NCI-H2227 (cell line): ENCODE measurements around the gene COX20.
"Not testable (repeated sequence)": the region's sequence is repeated elsewhere in the genome, so short reads cannot be mapped to it uniquely, and the experiment has no call there.

Source experiments
- DNase-seq: peaks from one replicate; lab custom pipeline; 2025; ENCODE audit not compliant: unreplicated experiment; lab: John Stamatoyannopoulos, UW

Gene COX20

GRCh38 chr1:244835276-244836134, at the start of gene COX20:
Gene COX20 (plus strand): TSS chr1:244835658. CDS start chr1:244835715, 57 bp downstream.
- peak; percentile 97 for DNase-seq

GRCh38 chr1:244788493-244789275, 46.8 kb upstream of the COX20 start:
- DNase-seq = no peak

GRCh38 chr1:244789276-244789580, 46.2 kb upstream of the COX20 start:
- DNase-seq = no peak

GRCh38 chr1:244789731-244790130, 45.7 kb upstream of the COX20 start:
- no peak for DNase-seq

- no peak for DNase-seq
Measured at GRCh38 chr1:244791061-244791460, 44.4 kb upstream of the COX20 start.

GRCh38 chr1:244792188-244792850, 43.1 kb upstream of the COX20 start:
- DNase-seq = no peak

GRCh38 chr1:244794071-244794470, 41.4 kb upstream of the COX20 start:
- DNase-seq = no peak

- DNase-seq = not testable (repeated sequence)
Measured at GRCh38 chr1:244794516-244794915, 40.9 kb upstream of the COX20 start.

- DNase-seq = peak; percentile 66
Measured at GRCh38 chr1:244796719-244797406, 38.6 kb upstream of the COX20 start.

GRCh38 chr1:244800821-244801220, 34.6 kb upstream of the COX20 start:
- no peak for DNase-seq

- no peak for DNase-seq
Measured at GRCh38 chr1:244801246-244801645, 34.2 kb upstream of the COX20 start.

- DNase-seq = no peak
Measured at GRCh38 chr1:244802041-244802440, 33.4 kb upstream of the COX20 start.

- DNase-seq = no peak
Measured at GRCh38 chr1:244802556-244803239, 32.8 kb upstream of the COX20 start.

GRCh38 chr1:244804841-244805240, 30.6 kb upstream of the COX20 start:
- no peak for DNase-seq

- DNase-seq = no peak
Measured at GRCh38 chr1:244807138-244807537, 28.3 kb upstream of the COX20 start.

GRCh38 chr1:244810221-244810620, 25.2 kb upstream of the COX20 start:
- no peak for DNase-seq

GRCh38 chr1:244813327-244813726, 22.1 kb upstream of the COX20 start:
- DNase-seq = no peak

- DNase-seq = no peak
Measured at GRCh38 chr1:244815600-244816099, 19.8 kb upstream of the COX20 start.

GRCh38 chr1:244817415-244817894, 18.0 kb upstream of the COX20 start:
- no peak for DNase-seq

GRCh38 chr1:244820131-244820530, 15.3 kb upstream of the COX20 start:
- DNase-seq = no peak
